Stimulated activated effector memory CD8-positive, alpha-beta T cell treated with anti-CD3 and anti-CD28 coated beads, Interleukin-12 subunit alpha, Interleukin-12 subunit beta, amount 100 ng/mL, for 72 hours (primary cell): ENCODE data around the gene IFNGR1.
A peak's percentile ranks its signal among the peaks of the same experiment; 100 is the strongest.
"Not testable (repeated sequence)": the region's sequence is repeated elsewhere in the genome, so short reads cannot be mapped to it uniquely, and the experiment has no call there.

Experiments
- ATAC-seq: fragments of 150-1000 bp; cut with Tn5 transposase; 2 replicates; pipeline ENCODE4 v1.10.0; 2021
- DNase-seq, 2 donors: peaks; one replicate each; pipeline ENCODE4 v3.0.0; 2021 to 2022; ENCODE audit warnings: low spot score in 2 of 2
- H3K27ac Mint-ChIP-seq: one replicate; pipeline ENCODE4 v1.8.0; 2022; ENCODE audit warnings: mild to moderate bottlenecking, mixed read lengths
- H3K36me3 Mint-ChIP-seq: one replicate; pipeline ENCODE4 v1.8.0; 2022; ENCODE audit warnings: mild to moderate bottlenecking, mixed read lengths
- H3K4me1 Mint-ChIP-seq: one replicate; pipeline ENCODE4 v1.8.0; 2022; ENCODE audit warnings: mixed read lengths
- H3K4me3 Mint-ChIP-seq: one replicate; pipeline ENCODE4 v1.8.0; 2022; ENCODE audit warnings: mild to moderate bottlenecking, mixed read lengths
- H3K9me3 Mint-ChIP-seq: one replicate; pipeline ENCODE4 v1.8.0; 2022; ENCODE audit warnings: mixed read lengths

The IFNGR1 gene

DNA sequence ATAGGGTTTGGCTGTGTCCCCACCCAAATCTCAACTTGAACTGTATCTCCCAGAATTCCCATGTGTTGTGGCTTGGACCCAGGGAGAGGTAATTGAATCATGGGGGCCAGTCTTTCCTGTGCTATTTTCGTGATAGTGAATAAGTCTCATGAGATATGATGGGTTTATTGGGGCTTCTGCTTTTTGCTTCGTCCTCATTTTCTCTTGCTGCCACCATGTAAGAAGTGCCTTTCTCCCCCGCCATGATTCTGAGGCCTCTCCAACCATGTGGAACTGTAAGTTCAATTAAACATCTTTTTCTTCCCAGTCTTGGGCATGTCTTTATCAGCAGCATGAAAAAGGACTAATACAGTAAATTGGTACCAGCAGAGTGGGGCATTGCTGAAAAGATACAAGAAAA is 11.7 kb downstream of the IFNGR1 start:
- not testable (repeated sequence) for DNase-seq, H3K9me3 Mint-ChIP-seq, ATAC-seq, H3K4me3 Mint-ChIP-seq
- Mint-ChIP-seq H3K27ac (peak overlapping the region; percentile 30), H3K4me1 (peaks cover 57% of the 10 kb centered on the region), H3K36me3 (peaks cover 56% of the 10 kb centered on the region)

GRCh38 chr6:137206577-137206976 is 12.6 kb downstream of the IFNGR1 start:
- DNase-seq (no peak), ATAC-seq (no peak)
- peaks cover 64% of the 10 kb centered on the region for H3K36me3 Mint-ChIP-seq
- no peak overlapping the region for H3K4me3 Mint-ChIP-seq
- no peak overlapping the region for H3K27ac Mint-ChIP-seq
- H3K9me3 Mint-ChIP-seq = no peaks in the 10 kb centered on the region
- H3K4me1 Mint-ChIP-seq = peaks cover 48% of the 10 kb centered on the region

DNA sequence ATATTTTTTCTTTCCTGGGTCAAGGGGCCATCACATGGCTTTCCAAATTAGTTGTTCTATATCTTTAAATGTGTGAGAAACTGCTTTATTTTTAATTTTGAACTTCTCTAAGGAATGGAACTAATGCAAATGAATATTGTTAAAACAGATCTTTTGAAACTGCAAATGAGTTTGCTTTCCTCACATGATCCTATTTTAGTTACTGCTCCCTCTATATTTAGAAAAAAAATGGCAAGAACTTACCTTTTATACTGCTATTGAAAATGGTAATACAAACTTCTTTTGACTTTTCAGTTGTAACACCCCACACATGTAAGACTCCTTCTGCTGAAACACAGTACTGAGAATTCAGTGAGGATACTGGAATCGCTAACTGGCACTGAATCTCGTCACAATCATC is 15.9 kb downstream of the IFNGR1 start:
- no peak for DNase-seq
- Mint-ChIP-seq H3K4me3 (no peak overlapping the region), H3K36me3 (peaks cover 87% of the 10 kb centered on the region), H3K9me3 (no peaks in the 10 kb centered on the region), H3K4me1 (peaks cover 22% of the 10 kb centered on the region), H3K27ac (no peak overlapping the region)
- no peak for ATAC-seq

- ATAC-seq (peak; percentile 65), DNase-seq (no peak)
- Mint-ChIP-seq H3K9me3 (no peaks in the 10 kb centered on the region), H3K27ac (no peak overlapping the region), H3K36me3 (peaks cover 97% of the 10 kb centered on the region), H3K4me3 (no peak overlapping the region), H3K4me1 (peaks cover 20% of the 10 kb centered on the region)
These were observed 17.1 kb downstream of the IFNGR1 start for GRCh38 chr6:137202078-137202477.

DNA sequence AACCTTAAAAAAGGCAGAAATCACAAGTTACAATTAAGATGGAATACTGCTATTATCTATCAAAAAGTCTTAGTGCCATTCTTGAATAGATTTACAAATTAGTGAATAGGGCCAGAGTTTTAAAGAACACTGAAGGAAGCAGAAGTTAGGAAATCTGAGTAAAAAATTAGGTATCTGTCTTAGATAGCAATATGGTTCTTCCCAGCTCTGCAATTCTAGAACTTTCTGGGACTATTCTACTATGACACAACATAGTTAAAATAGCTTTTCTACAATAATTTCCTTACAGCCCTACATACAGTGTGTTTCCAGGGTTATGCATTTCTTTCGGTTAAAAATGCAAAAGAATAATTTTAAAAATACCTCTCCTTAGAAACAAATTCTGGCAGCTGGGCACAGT is 18.2 kb downstream of the IFNGR1 start:
- Mint-ChIP-seq H3K36me3 (peaks cover 96% of the 10 kb centered on the region), H3K9me3 (no peaks in the 10 kb centered on the region), H3K27ac (no peak overlapping the region), H3K4me1 (peaks cover 21% of the 10 kb centered on the region), H3K4me3 (no peak overlapping the region)
- no peak for DNase-seq
- no peak for ATAC-seq

DNA sequence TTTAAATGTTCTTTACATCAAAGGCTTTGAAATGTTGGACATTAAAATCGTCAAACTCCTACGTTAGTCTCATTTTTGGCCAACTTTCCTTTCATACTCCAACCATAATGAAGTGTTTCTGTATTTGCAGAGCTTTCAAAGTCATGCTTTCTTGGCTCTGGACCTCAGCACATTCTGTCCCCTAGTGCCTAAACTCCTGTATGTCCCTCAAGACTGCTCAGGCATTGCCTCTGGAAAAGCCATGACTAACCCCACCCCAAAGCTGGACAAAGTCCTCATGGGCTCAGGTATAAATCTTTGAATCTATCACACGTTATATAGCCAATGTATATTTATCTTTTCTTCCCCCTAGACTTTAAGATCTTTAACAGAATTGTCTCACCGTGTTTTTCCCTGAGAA is 18.9 kb downstream of the IFNGR1 start:
- no peaks in the 10 kb centered on the region for H3K9me3 Mint-ChIP-seq
- no peak overlapping the region for H3K4me3 Mint-ChIP-seq
- DNase-seq (no peak), ATAC-seq (no peak)
- peaks cover 91% of the 10 kb centered on the region for H3K36me3 Mint-ChIP-seq
- peaks cover 22% of the 10 kb centered on the region for H3K4me1 Mint-ChIP-seq
- H3K27ac Mint-ChIP-seq = no peak overlapping the region

GRCh38 chr6:137197684-137198645 is 21.2 kb downstream of the IFNGR1 start:
- no peak overlapping the region for H3K4me3 Mint-ChIP-seq
- H3K4me1 Mint-ChIP-seq = peaks cover 16% of the 10 kb centered on the region
- H3K27ac Mint-ChIP-seq = peak overlapping the region; percentile 23
- H3K9me3 Mint-ChIP-seq = no peaks in the 10 kb centered on the region
- DNase-seq (no peak), ATAC-seq (no peak)
- H3K36me3 Mint-ChIP-seq = peaks cover 68% of the 10 kb centered on the region

DNA sequence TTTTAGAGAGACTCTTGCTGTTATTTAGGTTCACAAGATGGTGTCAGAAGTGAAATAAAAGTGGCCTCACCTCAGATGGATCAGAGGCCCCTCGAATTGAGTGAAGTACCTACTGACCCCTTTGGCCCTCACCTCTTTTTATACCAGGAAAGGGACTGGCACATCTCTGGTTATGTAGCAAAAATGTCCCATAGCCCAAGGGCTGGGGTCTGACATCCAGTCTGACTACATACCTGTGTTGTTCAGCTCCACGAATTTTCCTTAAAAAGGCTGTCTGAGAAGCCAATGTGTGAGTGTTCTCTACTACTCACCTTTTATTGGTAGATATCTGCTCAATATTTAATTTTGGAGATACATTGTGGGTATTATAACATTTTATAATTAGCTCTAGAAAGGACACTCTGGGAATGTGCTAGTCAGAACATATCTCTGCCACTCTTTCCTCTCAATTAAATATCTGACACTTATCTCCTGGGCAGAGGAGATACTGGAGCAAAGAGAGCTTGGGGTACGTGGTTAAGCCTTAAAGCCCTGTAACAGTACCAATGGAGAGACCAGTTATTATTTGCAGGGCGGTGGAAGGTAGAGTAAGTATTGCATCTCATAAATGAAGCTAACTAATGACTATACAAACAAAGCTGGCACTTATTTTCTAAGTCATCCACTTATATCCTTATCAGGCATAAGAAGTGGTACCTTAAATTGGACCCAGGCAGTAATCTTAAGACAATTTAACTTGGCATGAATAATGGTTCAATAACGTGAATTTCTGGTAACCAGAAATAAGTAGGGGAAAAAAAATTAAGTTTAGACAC is 25.7 kb downstream of the IFNGR1 start:
- Mint-ChIP-seq H3K4me3 (no peak overlapping the region), H3K36me3 (peaks cover 26% of the 10 kb centered on the region)
- ATAC-seq = no peak

DNA sequence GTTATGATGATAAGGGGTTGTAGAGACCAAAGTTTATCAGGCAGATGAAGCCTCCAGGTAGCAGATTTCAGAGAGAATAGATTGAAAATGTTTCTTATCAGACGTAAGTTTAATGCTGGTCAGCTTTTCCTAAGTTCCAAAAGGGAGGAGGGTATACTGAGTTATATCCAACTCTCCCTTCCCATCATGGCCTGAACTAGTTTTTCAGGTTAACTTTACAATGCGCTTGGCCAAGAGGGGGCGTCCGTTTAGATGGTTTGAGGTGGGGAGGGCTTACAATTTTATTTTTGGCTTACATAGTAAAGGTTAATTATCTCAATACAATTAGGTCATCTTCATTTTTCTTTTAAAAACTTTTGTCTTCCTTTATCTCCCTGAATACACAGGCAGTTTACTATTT is 26.4 kb downstream of the IFNGR1 start:
- Mint-ChIP-seq H3K36me3 (peaks cover 19% of the 10 kb centered on the region), H3K4me3 (no peak overlapping the region), H3K9me3 (peaks cover 3% of the 10 kb centered on the region), H3K4me1 (peaks cover 13% of the 10 kb centered on the region), H3K27ac (no peak overlapping the region)
- DNase-seq (no peak), ATAC-seq (no peak)

More for the DNA sequence above, 25.7 kb downstream of the IFNGR1 start:
- no peak for DNase-seq
- peaks cover 16% of the 10 kb centered on the region for H3K4me1 Mint-ChIP-seq
- H3K27ac Mint-ChIP-seq = no peak overlapping the region
- H3K9me3 Mint-ChIP-seq = peaks cover 3% of the 10 kb centered on the region

GRCh38 chr6:137191670-137192069 is 27.5 kb downstream of the IFNGR1 start:
- H3K36me3 Mint-ChIP-seq = peaks cover 8% of the 10 kb centered on the region
- ATAC-seq (no peak), DNase-seq (no peak)
- no peak overlapping the region for H3K4me3 Mint-ChIP-seq
- peaks cover 8% of the 10 kb centered on the region for H3K9me3 Mint-ChIP-seq
- no peak overlapping the region for H3K27ac Mint-ChIP-seq
- peaks cover 6% of the 10 kb centered on the region for H3K4me1 Mint-ChIP-seq

GRCh38 chr6:137191236-137191635 is 27.9 kb downstream of the IFNGR1 start:
- Mint-ChIP-seq H3K4me3 (no peak overlapping the region), H3K9me3 (peaks cover 10% of the 10 kb centered on the region), H3K36me3 (peaks cover 5% of the 10 kb centered on the region), H3K27ac (no peak overlapping the region), H3K4me1 (peaks cover 5% of the 10 kb centered on the region)
- DNase-seq (no peak), ATAC-seq (no peak)

- H3K27ac Mint-ChIP-seq = no peak overlapping the region
- H3K4me1 Mint-ChIP-seq = no peaks in the 10 kb centered on the region
- peaks cover 10% of the 10 kb centered on the region for H3K9me3 Mint-ChIP-seq
- DNase-seq = no peak
- ATAC-seq = no peak
- H3K36me3 Mint-ChIP-seq = no peaks in the 10 kb centered on the region
- H3K4me3 Mint-ChIP-seq = no peak overlapping the region
These were observed 28.5 kb downstream of the IFNGR1 start for GRCh38 chr6:137190583-137191094.

DNA sequence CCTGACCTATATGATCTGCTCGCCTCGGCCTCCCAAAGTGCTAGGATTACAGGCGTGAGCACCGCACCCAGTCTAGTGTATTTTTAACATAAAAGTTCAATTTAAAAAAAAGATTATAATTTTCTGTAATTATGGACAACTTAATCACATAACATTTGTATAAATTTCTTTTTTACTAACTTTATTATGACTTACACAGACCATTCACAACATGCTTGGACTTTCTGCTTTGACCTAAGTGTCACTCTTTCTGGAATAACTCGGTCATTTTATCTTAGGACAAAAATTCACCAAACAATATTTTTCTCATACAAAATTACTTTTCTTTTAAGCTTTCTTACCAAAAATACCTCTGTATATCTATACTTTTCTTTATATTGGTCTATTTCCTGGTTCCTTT is 30.3 kb downstream of the IFNGR1 start:
- no peak overlapping the region for H3K4me3 Mint-ChIP-seq
- H3K9me3 Mint-ChIP-seq = peaks cover 12% of the 10 kb centered on the region
- DNase-seq (no peak), ATAC-seq (no peak)
- no peak overlapping the region for H3K27ac Mint-ChIP-seq
- H3K4me1 Mint-ChIP-seq = no peaks in the 10 kb centered on the region
- H3K36me3 Mint-ChIP-seq = no peaks in the 10 kb centered on the region

- no peak for ATAC-seq
These were observed 33.9 kb downstream of the IFNGR1 start for GRCh38 chr6:137185290-137185689.

DNA sequence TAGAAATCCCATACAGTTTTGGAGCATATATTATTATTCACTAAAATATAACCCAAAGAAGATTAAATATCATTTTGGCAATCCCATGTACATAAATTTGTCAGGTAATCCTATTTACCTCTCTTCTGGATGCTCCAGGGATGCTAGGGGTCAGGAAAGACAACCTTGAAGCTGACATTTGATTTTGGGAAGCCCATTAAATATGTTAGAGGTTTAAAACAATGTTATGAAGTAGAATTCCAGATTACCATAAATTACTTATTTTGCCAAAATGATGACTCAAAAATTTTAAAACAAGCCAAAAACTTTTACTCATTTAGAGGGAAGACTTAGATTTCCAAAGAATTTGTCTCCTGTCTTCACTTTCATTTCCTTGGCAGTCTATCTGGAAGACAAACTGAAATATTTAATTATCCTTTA is 36.5 kb downstream of the IFNGR1 start:
- no peak overlapping the region for H3K4me3 Mint-ChIP-seq
- no peak for ATAC-seq
- H3K9me3 Mint-ChIP-seq = peaks cover 9% of the 10 kb centered on the region
- DNase-seq = no peak
- no peaks in the 10 kb centered on the region for H3K36me3 Mint-ChIP-seq
- no peak overlapping the region for H3K27ac Mint-ChIP-seq
- no peaks in the 10 kb centered on the region for H3K4me1 Mint-ChIP-seq

More at GRCh38 chr6:137185290-137185689, 33.9 kb downstream of the IFNGR1 start:
- Mint-ChIP-seq H3K27ac (no peak overlapping the region), H3K9me3 (peaks cover 12% of the 10 kb centered on the region), H3K4me1 (no peaks in the 10 kb centered on the region), H3K36me3 (no peaks in the 10 kb centered on the region), H3K4me3 (no peak overlapping the region)
- DNase-seq = no peak
